Neural crest cell (in vitro differentiated cells): ENCODE data around the gene LSS. TPM values are rescaled to one million over a fixed set of nuclear protein-coding genes. Genes with fewer than 3 reads are reported as not detected.
A peak's percentile ranks its signal among the peaks of the same experiment; 100 is the strongest.
"Not testable (repeated sequence)": the region's sequence is repeated elsewhere in the genome, so short reads cannot be mapped to it uniquely, and the experiment has no call there.

Source experiments
- DNase-seq: peaks from one replicate; pipeline ENCODE4 v3.0.0; 2021; ENCODE audit warnings: low read depth, mixed read lengths, low spot score
- H3K27ac Mint-ChIP-seq: one replicate; pipeline ENCODE4 v1.8.0; 2021; ENCODE audit warnings: mild to moderate bottlenecking, mixed read lengths; ENCODE audit not compliant: unreplicated experiment
- H3K27me3 Mint-ChIP-seq: 2 replicates; pipeline ENCODE4 v1.8.0; 2021; ENCODE audit warnings: low read depth, mild to moderate bottlenecking, mixed read lengths
- H3K36me3 Mint-ChIP-seq: 2 replicates; pipeline ENCODE4 v1.8.0; 2021; ENCODE audit warnings: low read depth, mild to moderate bottlenecking, mixed read lengths
- H3K4me1 Mint-ChIP-seq: 2 replicates; pipeline ENCODE4 v1.8.0; 2021; ENCODE audit warnings: mixed read lengths
- H3K4me3 Mint-ChIP-seq: one replicate; pipeline ENCODE4 v1.8.0; 2021; ENCODE audit warnings: mild to moderate bottlenecking, mixed read lengths
- H3K9me3 Mint-ChIP-seq: 2 replicates; pipeline ENCODE4 v1.8.0; 2021; ENCODE audit warnings: mixed read lengths
- total RNA-seq: library from RNA; stranded (reverse); gene quantifications from 2 replicates; pipeline ENCODE4 v1.2.1, GENCODE V29; 2021
- TF ChIP-seq, protein P1 (sequence below): fragments of 200-600 bp; sonication (generic); conservative IDR thresholded peaks from 2 replicates; pipeline ENCODE4 v1.5.0; 2021; ENCODE audit warnings: antibody characterized with exemption, mild to moderate bottlenecking

The LSS gene
- total RNA-seq, 1 donor from 2014 or later, result 225 TPM

DNA sequence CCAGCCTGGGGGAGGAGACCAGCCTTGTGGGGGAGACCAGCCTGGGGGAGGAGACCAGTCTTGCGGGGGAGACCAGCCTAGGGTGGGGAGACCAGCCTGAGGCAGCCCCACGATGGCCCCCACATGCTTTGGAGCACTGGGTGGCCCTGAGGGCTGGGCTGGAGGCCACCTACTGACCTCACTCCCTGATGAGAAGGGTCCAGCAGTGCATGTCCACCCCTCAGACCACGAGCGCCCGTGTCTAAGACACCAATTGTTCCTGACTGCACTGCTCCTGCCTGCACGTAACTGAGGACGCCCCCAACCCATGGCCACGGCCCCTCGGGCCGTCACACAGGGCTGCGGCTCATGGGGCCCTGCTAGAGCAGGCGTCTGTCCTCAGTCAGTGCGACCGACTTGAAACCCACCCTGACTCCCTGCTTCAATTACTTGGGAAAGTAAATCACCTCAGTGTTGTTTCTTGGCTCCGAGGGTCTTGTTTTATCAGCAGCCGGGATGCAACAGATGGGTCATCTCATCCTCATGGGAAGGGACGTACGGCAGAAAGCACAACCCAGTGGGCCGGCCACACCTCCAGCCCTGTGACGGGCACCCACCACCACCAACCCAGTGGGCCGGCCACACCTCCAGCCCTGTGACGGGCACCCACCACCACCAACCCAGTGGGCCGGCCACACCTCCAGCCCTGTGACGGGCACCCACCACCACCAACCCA lies 44.5 kb downstream of the LSS start, which contains the start of gene SPATC1L:
SPATC1L (minus strand) TSS at position 550 of the 715 bp plus-strand sequence. CDS start 1,643 bp downstream, outside the sequence.
- Mint-ChIP-seq H3K36me3 (peaks cover 10% of the 10 kb centered on the region), H3K27me3 (no peaks in the 10 kb centered on the region), H3K27ac (peak within 1 kb of the TSS; percentile 96), H3K4me1 (peaks cover 39% of the 10 kb centered on the region), H3K9me3 (no peaks in the 10 kb centered on the region), H3K4me3 (peak within 1 kb of the TSS; percentile 91)
- TF ChIP-seq, protein P1, sequence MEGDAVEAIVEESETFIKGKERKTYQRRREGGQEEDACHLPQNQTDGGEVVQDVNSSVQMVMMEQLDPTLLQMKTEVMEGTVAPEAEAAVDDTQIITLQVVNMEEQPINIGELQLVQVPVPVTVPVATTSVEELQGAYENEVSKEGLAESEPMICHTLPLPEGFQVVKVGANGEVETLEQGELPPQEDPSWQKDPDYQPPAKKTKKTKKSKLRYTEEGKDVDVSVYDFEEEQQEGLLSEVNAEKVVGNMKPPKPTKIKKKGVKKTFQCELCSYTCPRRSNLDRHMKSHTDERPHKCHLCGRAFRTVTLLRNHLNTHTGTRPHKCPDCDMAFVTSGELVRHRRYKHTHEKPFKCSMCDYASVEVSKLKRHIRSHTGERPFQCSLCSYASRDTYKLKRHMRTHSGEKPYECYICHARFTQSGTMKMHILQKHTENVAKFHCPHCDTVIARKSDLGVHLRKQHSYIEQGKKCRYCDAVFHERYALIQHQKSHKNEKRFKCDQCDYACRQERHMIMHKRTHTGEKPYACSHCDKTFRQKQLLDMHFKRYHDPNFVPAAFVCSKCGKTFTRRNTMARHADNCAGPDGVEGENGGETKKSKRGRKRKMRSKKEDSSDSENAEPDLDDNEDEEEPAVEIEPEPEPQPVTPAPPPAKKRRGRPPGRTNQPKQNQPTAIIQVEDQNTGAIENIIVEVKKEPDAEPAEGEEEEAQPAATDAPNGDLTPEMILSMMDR, result no peak
- peak; percentile 51 for DNase-seq

GRCh38 chr21:46183337-46183909 lies 45.2 kb downstream of the LSS start:
- H3K27me3 Mint-ChIP-seq, H3K9me3 Mint-ChIP-seq, H3K27ac Mint-ChIP-seq, DNase-seq: not testable (repeated sequence)
- peaks cover 32% of the 10 kb centered on the region for H3K4me1 Mint-ChIP-seq
- peak overlapping the region; percentile 74 for H3K4me3 Mint-ChIP-seq
- peaks cover 10% of the 10 kb centered on the region for H3K36me3 Mint-ChIP-seq

- Mint-ChIP-seq H3K27me3 (no peaks in the 10 kb centered on the region), H3K4me1 (peaks cover 29% of the 10 kb centered on the region), H3K9me3 (peaks cover under 1% of the 10 kb centered on the region), H3K36me3 (peaks cover 10% of the 10 kb centered on the region), H3K27ac (no peak overlapping the region), H3K4me3 (peak overlapping the region; percentile 74)
- TF ChIP-seq, protein P1, result no peak
- DNase-seq, result no peak
Observed at GRCh38 chr21:46182548-46183336, 45.8 kb downstream of the LSS start.

- no peak overlapping the region for H3K27ac Mint-ChIP-seq
- TF ChIP-seq, protein P1, result no peak
- H3K4me3 Mint-ChIP-seq, result peak overlapping the region; percentile 81
- H3K9me3 Mint-ChIP-seq, result peaks cover 4% of the 10 kb centered on the region
- H3K27me3 Mint-ChIP-seq, result no peaks in the 10 kb centered on the region
- no peak for DNase-seq
- peaks cover 10% of the 10 kb centered on the region for H3K36me3 Mint-ChIP-seq
- peaks cover 22% of the 10 kb centered on the region for H3K4me1 Mint-ChIP-seq
Observed at GRCh38 chr21:46181953-46182547, 46.5 kb downstream of the LSS start.

GRCh38 chr21:46181436-46181835 lies 47.1 kb downstream of the LSS start:
- peaks cover 12% of the 10 kb centered on the region for H3K36me3 Mint-ChIP-seq
- peaks cover 19% of the 10 kb centered on the region for H3K4me1 Mint-ChIP-seq
- DNase-seq, result no peak
- TF ChIP-seq, protein P1, result no peak
- H3K4me3 Mint-ChIP-seq, result peak overlapping the region; percentile 81
- peaks cover 7% of the 10 kb centered on the region for H3K9me3 Mint-ChIP-seq
- H3K27me3 Mint-ChIP-seq, result no peaks in the 10 kb centered on the region
- no peak overlapping the region for H3K27ac Mint-ChIP-seq
